Ovary (tissue), 3 donors: ENCODE data around the gene UCKL1.

Experiments
- CTCF ChIP-seq, 3 donors: fragments of 450-650 bp in 2 of 3; fragments of 200-600 bp in 1 of 3; IDR thresholded peaks; one replicate each; pipeline versions ENCODE4 v1.5.1 to v1.8.0; 2016 to 2022; ENCODE audit warnings: antibody characterized with exemption in 3 of 3, mild to moderate bottlenecking in 1 of 3
- POLR2A ChIP-seq: fragments of 450-650 bp; IDR thresholded peaks from one replicate; pipeline ENCODE4 v1.6.1; 2017; ENCODE audit warnings: antibody characterized with exemption, mild to moderate bottlenecking, moderate library complexity
- donor health status: DM: no; HTN: no; CAD: no.

GRCh38 chr20:64003960-64004725, 47.9 kb upstream of the UCKL1 start:
- TF ChIP-seq CTCF (IDR thresholded peaks at IDR 0.05) (no peak), POLR2A (no peak)
